Esophagus mucosa (tissue), 1 donor: ENCODE results near the gene MEST. TPM values are rescaled to one million over a fixed set of nuclear protein-coding genes. Genes with fewer than 3 reads are reported as not detected.
"Not testable (repeated sequence)": the region's sequence is repeated elsewhere in the genome, so short reads cannot be mapped to it uniquely, and the experiment has no call there.

Source experiments
- ATAC-seq: fragments of 200-7000 bp; cut with Tn5 transposase; one replicate; pipeline ENCODE4 v1.9.1; 2020
- total RNA-seq: library from RNA; stranded (reverse); gene quantifications from one replicate; pipeline ENCODE4 v1.2.4, GENCODE V29; 2023
- donor health status: DM: yes; HTN: yes; CAD: no.

Gene MEST
- total RNA-seq, 1 donor from 2014 or later, result 9.5 TPM

- no peak for ATAC-seq
Measured at GRCh38 chr7:130485734-130486113, 6.2 kb upstream of the MEST start.

GRCh38 chr7:130486114-130486953, 5.6 kb upstream of the MEST start:
- ATAC-seq, result peak; percentile 69

GRCh38 chr7:130486954-130487436, 4.9 kb upstream of the MEST start:
- ATAC-seq, result peak; percentile 61

- no peak for ATAC-seq
Measured at GRCh38 chr7:130488392-130489139, 3.3 kb upstream of the MEST start.

GRCh38 chr7:130489140-130489983, 2.5 kb upstream of the MEST start:
- ATAC-seq, result no peak

GRCh38 chr7:130490311-130490791, 1.5 kb upstream of the MEST start:
- no peak for ATAC-seq

- peak; percentile 31 for ATAC-seq
Measured at GRCh38 chr7:130490888-130491804, 739 bp upstream of the MEST start.

GRCh38 chr7:130492523-130493274, 814 bp downstream of the MEST start:
- ATAC-seq, result no peak

GRCh38 chr7:130493275-130493873, 1.5 kb downstream of the MEST start:
- no peak for ATAC-seq

- no peak for ATAC-seq
Measured at GRCh38 chr7:130494431-130494858, 2.6 kb downstream of the MEST start.

GRCh38 chr7:130500463-130500862, 8.6 kb downstream of the MEST start:
- ATAC-seq, result no peak

GRCh38 chr7:130500910-130501309, 9.0 kb downstream of the MEST start:
- no peak for ATAC-seq

GRCh38 chr7:130505753-130506152, 13.9 kb downstream of the MEST start:
- no peak for ATAC-seq

- ATAC-seq, result no peak
Measured at GRCh38 chr7:130506358-130506757, 14.5 kb downstream of the MEST start.

GRCh38 chr7:130512038-130512437, 20.2 kb downstream of the MEST start:
- ATAC-seq, result not testable (repeated sequence)

GRCh38 chr7:130513447-130513846, 21.6 kb downstream of the MEST start:
- ATAC-seq, result no peak

- no peak for ATAC-seq
Measured at GRCh38 chr7:130515315-130516040, 23.6 kb downstream of the MEST start.

- no peak for ATAC-seq
Measured at GRCh38 chr7:130521258-130521951, 29.5 kb downstream of the MEST start.
